OCI-LY1 (cell line): ENCODE results near the gene GRIN2A.

Source experiments
- H2AFZ ChIP-seq: fragments of 200-600 bp; sonication (generic), shearing (Covaris generic); 2 replicates; pipeline ENCODE4 v1.6.0; 2014; ENCODE audit warnings: antibody characterized with exemption, mild to moderate bottlenecking, low read length
- H3F3A ChIP-seq: fragments of 200-600 bp; sonication (generic), shearing (Covaris generic); 2 replicates; pipeline ENCODE4 v1.6.0; 2014; ENCODE audit warnings: mild to moderate bottlenecking, antibody characterized with exemption, low read length, moderate library complexity; ENCODE audit not compliant: insufficient read depth
- H3K27ac ChIP-seq: fragments of 200-600 bp; sonication (generic); 2 replicates; pipeline ENCODE4 v1.5.1; 2014; ENCODE audit warnings: low read length, mixed run types, mild to moderate bottlenecking, low read depth; ENCODE audit not compliant: poor library complexity, severe bottlenecking
- H3K27me3 ChIP-seq: fragments of 200-600 bp; sonication (generic); 2 replicates; pipeline ENCODE4 v1.6.0; 2014; ENCODE audit warnings: antibody characterized with exemption, mild to moderate bottlenecking, low read length, moderate library complexity; ENCODE audit not compliant: insufficient read depth
- H3K36me3 ChIP-seq: fragments of 200-600 bp; sonication (generic); 2 replicates; pipeline ENCODE4 v1.6.1; 2014; ENCODE audit warnings: mild to moderate bottlenecking, antibody characterized with exemption, low read length, moderate library complexity, mixed read lengths; ENCODE audit not compliant: insufficient read depth
- H3K4me1 ChIP-seq: fragments of 200-600 bp; sonication (generic); 2 replicates; pipeline ENCODE4 v1.5.1; 2014; ENCODE audit warnings: mild to moderate bottlenecking, low read length, moderate library complexity; ENCODE audit not compliant: insufficient read depth, severe bottlenecking
- H3K4me2 ChIP-seq: fragments of 200-600 bp; sonication (generic), shearing (Covaris generic); 2 replicates; pipeline ENCODE4 v1.6.1; 2014; ENCODE audit warnings: low read length
- H3K4me3 ChIP-seq: fragments of 200-600 bp; sonication (generic); 2 replicates; pipeline ENCODE4 v1.5.1; 2014; ENCODE audit warnings: low read length, low read depth, mild to moderate bottlenecking, mixed read lengths; ENCODE audit not compliant: poor library complexity, severe bottlenecking
- H3K79me2 ChIP-seq: fragments of 200-600 bp; shearing (Covaris generic); 2 replicates; pipeline ENCODE4 v1.6.1; 2016; ENCODE audit warnings: mixed run types, low read length, mixed read lengths; ENCODE audit not compliant: insufficient read depth
- H3K9ac ChIP-seq: fragments of 200-600 bp; sonication (generic), shearing (Covaris generic); 2 replicates; pipeline ENCODE4 v1.6.1; 2014; ENCODE audit warnings: mild to moderate bottlenecking, low read length, mixed read lengths
- H3K9me2 ChIP-seq: fragments of 200-600 bp; sonication (generic), shearing (Covaris generic); 2 replicates; pipeline ENCODE4 v1.6.1; 2014; ENCODE audit warnings: low read depth, mild to moderate bottlenecking, low read length, mixed read lengths
- H3K9me3 ChIP-seq: fragments of 200-600 bp; shearing (Covaris generic); 2 replicates; pipeline ENCODE4 v1.6.1; 2014; ENCODE audit warnings: low read length, mixed read lengths
- H4K20me1 ChIP-seq: fragments of 200-600 bp; sonication (generic), shearing (Covaris generic); 2 replicates; pipeline ENCODE4 v1.6.0; 2016; ENCODE audit warnings: mild to moderate bottlenecking, low read length; ENCODE audit not compliant: insufficient read depth
- EZH2 ChIP-seq: fragments of 200-600 bp; sonication (generic), shearing (Covaris generic); IDR thresholded peaks from 2 replicates; pipeline ENCODE4 v1.8.0; 2017; ENCODE audit warnings: borderline replicate concordance, mixed run types, mild to moderate bottlenecking, antibody characterized with exemption, low read length, moderate library complexity, mixed read lengths
- TF ChIP-seq, protein P1 (sequence below): fragments of 200-600 bp; sonication (generic), shearing (Covaris generic); IDR thresholded peaks from 2 replicates; pipeline ENCODE4 v1.5.1; 2017; ENCODE audit warnings: mild to moderate bottlenecking, antibody characterized with exemption, low read length, moderate library complexity, mixed read lengths

The GRIN2A gene

DNA sequence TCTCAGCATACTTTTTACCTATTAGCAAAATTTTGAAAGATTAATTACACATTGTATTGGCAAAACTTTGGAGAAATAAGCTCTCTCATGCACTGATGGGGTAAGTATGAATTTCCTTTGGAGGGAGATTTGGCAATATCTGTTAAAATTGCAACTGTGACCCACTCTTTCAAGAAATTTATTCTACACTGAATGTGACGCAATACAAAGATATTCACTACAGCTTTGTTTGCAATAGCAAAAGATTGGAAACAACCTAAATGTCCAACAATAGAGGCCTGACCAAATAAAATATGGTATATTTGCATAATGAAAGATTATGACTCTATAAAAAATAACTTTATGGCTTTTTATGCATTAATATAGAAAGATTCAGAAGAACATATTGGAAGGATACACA is 363.5 kb downstream of the GRIN2A start:
- no peaks in the 10 kb centered on the region for H4K20me1 ChIP-seq

DNA sequence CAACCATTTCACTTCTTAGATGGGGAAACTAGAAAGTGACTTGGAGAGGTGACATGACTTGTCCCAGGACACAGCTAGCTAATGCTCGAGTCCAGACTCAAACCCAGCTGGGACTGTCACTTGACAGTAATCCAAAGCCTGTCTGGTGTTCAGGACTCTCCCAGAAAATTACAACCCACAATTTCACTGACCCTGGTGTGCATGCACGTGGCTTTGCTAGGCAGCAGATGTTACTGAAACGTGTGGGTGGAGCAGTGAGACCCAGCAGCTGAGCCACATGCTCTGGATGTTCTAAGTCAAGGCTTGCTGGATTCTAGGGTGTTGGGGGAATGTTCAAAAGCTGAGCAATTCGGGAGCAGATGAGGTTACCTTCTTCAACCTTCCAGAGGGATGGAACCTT is 364.6 kb downstream of the GRIN2A start:
- Histone ChIP-seq H3K27ac (no peak overlapping the region), H3K4me2 (no peak overlapping the region), H4K20me1 (no peaks in the 10 kb centered on the region), H3K79me2 (no peaks in the 10 kb centered on the region), H3K9ac (no peak overlapping the region), H3K36me3 (no peaks in the 10 kb centered on the region), H3K4me3 (no peak overlapping the region), H3F3A (no peaks in the 10 kb centered on the region), H3K27me3 (no peaks in the 10 kb centered on the region), H2AFZ (no peak overlapping the region), H3K9me2 (no peaks in the 10 kb centered on the region), H3K4me1 (no peaks in the 10 kb centered on the region), H3K9me3 (no peaks in the 10 kb centered on the region)
- no peak for TF ChIP-seq EZH2
- TF ChIP-seq, protein P1, sequence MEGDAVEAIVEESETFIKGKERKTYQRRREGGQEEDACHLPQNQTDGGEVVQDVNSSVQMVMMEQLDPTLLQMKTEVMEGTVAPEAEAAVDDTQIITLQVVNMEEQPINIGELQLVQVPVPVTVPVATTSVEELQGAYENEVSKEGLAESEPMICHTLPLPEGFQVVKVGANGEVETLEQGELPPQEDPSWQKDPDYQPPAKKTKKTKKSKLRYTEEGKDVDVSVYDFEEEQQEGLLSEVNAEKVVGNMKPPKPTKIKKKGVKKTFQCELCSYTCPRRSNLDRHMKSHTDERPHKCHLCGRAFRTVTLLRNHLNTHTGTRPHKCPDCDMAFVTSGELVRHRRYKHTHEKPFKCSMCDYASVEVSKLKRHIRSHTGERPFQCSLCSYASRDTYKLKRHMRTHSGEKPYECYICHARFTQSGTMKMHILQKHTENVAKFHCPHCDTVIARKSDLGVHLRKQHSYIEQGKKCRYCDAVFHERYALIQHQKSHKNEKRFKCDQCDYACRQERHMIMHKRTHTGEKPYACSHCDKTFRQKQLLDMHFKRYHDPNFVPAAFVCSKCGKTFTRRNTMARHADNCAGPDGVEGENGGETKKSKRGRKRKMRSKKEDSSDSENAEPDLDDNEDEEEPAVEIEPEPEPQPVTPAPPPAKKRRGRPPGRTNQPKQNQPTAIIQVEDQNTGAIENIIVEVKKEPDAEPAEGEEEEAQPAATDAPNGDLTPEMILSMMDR, result no peak

More for the DNA sequence above, 363.5 kb downstream of the GRIN2A start:
- Histone ChIP-seq H3K27me3 (0 out of 2 replicates have a peak, but pooled peaks cover 5% of the 10 kb centered on the region), H3K4me1 (no peaks in the 10 kb centered on the region), H3K36me3 (no peaks in the 10 kb centered on the region), H3K4me2 (no peak overlapping the region), H2AFZ (no peak overlapping the region), H3K9me3 (no peaks in the 10 kb centered on the region), H3K27ac (no peak overlapping the region), H3K9ac (no peak overlapping the region), H3K4me3 (no peak overlapping the region), H3F3A (no peaks in the 10 kb centered on the region), H3K9me2 (no peaks in the 10 kb centered on the region), H3K79me2 (no peaks in the 10 kb centered on the region)
- TF ChIP-seq EZH2, result no peak
- TF ChIP-seq, protein P1, result no peak

GRCh38 chr16:9816644-9817043 is 365.6 kb downstream of the GRIN2A start:
- Histone ChIP-seq H3K4me2 (no peak overlapping the region), H3K4me1 (no peaks in the 10 kb centered on the region), H3K27ac (no peak overlapping the region), H3K9me3 (no peaks in the 10 kb centered on the region), H3K27me3 (no peaks in the 10 kb centered on the region), H3F3A (no peaks in the 10 kb centered on the region), H3K4me3 (no peak overlapping the region), H3K9me2 (no peaks in the 10 kb centered on the region), H2AFZ (no peak overlapping the region), H4K20me1 (no peaks in the 10 kb centered on the region), H3K79me2 (no peaks in the 10 kb centered on the region), H3K9ac (no peak overlapping the region), H3K36me3 (no peaks in the 10 kb centered on the region)
- TF ChIP-seq EZH2, result no peak
- TF ChIP-seq, protein P1, result no peak
